Karpas-422 (cell line): ENCODE measurements around the gene FBXO42. TPM values are rescaled to one million over a fixed set of nuclear protein-coding genes. Genes with fewer than 3 reads are reported as not detected.

ENCODE experiments used
- DNase-seq: peaks from one replicate; pipeline ENCODE4 v3.0.0-alpha.2; 2015
- H2AFZ ChIP-seq: fragments of 200-600 bp; sonication (generic); 2 replicates; pipeline ENCODE4 v1.6.1; 2014; ENCODE audit warnings: antibody characterized with exemption, low read length, mixed read lengths
- H3K27ac ChIP-seq: fragments of 200-600 bp; sonication (generic); 2 replicates; pipeline ENCODE4 v1.5.1; 2014; ENCODE audit warnings: mild to moderate bottlenecking, low read length, moderate library complexity
- H3K27me3 ChIP-seq: fragments of 200-600 bp; sonication (generic); 2 replicates; pipeline ENCODE4 v1.6.1; 2014; ENCODE audit warnings: low read length, mixed read lengths
- H3K36me3 ChIP-seq: fragments of 200-600 bp; sonication (generic); 2 replicates; pipeline ENCODE4 v1.6.1; 2014; ENCODE audit warnings: low read length, mixed read lengths; ENCODE audit not compliant: insufficient read depth
- H3K4me1 ChIP-seq: fragments of 200-600 bp; sonication (generic); 2 replicates; pipeline ENCODE4 v1.6.1; 2014; ENCODE audit warnings: mild to moderate bottlenecking, low read length, mixed read lengths
- H3K4me2 ChIP-seq: fragments of 200-600 bp; sonication (generic); 2 replicates; pipeline ENCODE4 v1.6.1; 2014; ENCODE audit warnings: low read length, low read depth, mild to moderate bottlenecking; ENCODE audit not compliant: poor library complexity, severe bottlenecking
- H3K4me3 ChIP-seq: fragments of 200-600 bp; sonication (generic); 2 replicates; pipeline ENCODE4 v1.5.1; 2014; ENCODE audit warnings: mild to moderate bottlenecking, antibody characterized with exemption, low read length, mixed read lengths
- H3K79me2 ChIP-seq: fragments of 200-600 bp; sonication (generic); 2 replicates; pipeline ENCODE4 v1.6.1; 2014; ENCODE audit warnings: mild to moderate bottlenecking, low read length, mixed read lengths
- H3K9ac ChIP-seq: fragments of 200-600 bp; sonication (generic); 2 replicates; pipeline ENCODE4 v1.6.0; 2014; ENCODE audit warnings: low read length
- H3K9me2 ChIP-seq: fragments of 200-600 bp; sonication (generic), shearing (Covaris generic); replicated peaks from 2 replicates; pipeline ENCODE4 v1.6.0; 2014; ENCODE audit warnings: mild to moderate bottlenecking, low read length, moderate library complexity; ENCODE audit not compliant: insufficient read depth
- H3K9me3 ChIP-seq: fragments of 300-700, 200-600 bp; sonication (generic); 2 replicates; pipeline ENCODE4 v1.6.1; 2014; ENCODE audit warnings: low read length, mixed read lengths
- H4K20me1 ChIP-seq: fragments of 200-600 bp; sonication (generic); 2 replicates; pipeline ENCODE4 v1.6.1; 2014; ENCODE audit warnings: mild to moderate bottlenecking, antibody characterized with exemption, low read length, low read depth; ENCODE audit not compliant: insufficient read depth
- total RNA-seq: library from RNA; depleted of rRNA; stranded (reverse); fragments of >200 nt; shearing (Covaris generic); gene quantifications from 2 replicates; pipeline ENCODE4 v1.2.3, GENCODE V29; 2014; ENCODE audit warnings: low replicate concordance

Gene FBXO42
- total RNA-seq, 1 experiment from 2014 or later, result 31.7 TPM

GRCh38 chr1:16376971-16377370 is 24.7 kb upstream of the FBXO42 start:
- Histone ChIP-seq H3K4me2 (no peak overlapping the region), H2AFZ (no peak overlapping the region), H3K79me2 (peaks cover 99% of the 10 kb centered on the region), H3K27ac (no peak overlapping the region), H3K36me3 (peaks cover 3% of the 10 kb centered on the region), H4K20me1 (peaks cover 42% of the 10 kb centered on the region), H3K4me3 (no peak overlapping the region), H3K9me2 (no peaks in the 10 kb centered on the region), H3K27me3 (no peaks in the 10 kb centered on the region), H3K9ac (no peak overlapping the region), H3K9me3 (no peaks in the 10 kb centered on the region), H3K4me1 (no peaks in the 10 kb centered on the region)
- no peak for DNase-seq

GRCh38 chr1:16375521-16376340 is 23.5 kb upstream of the FBXO42 start:
- H3K9me3 ChIP-seq, result no peaks in the 10 kb centered on the region
- H3K36me3 ChIP-seq, result peaks cover 3% of the 10 kb centered on the region
- H3K79me2 ChIP-seq, result peaks cover 99% of the 10 kb centered on the region
- H3K27ac ChIP-seq, result no peak overlapping the region
- DNase-seq, result no peak
- no peak overlapping the region for H3K4me3 ChIP-seq
- peaks cover 44% of the 10 kb centered on the region for H4K20me1 ChIP-seq
- H2AFZ ChIP-seq, result no peak overlapping the region
- no peak overlapping the region for H3K9ac ChIP-seq
- H3K4me1 ChIP-seq, result no peaks in the 10 kb centered on the region
- H3K9me2 ChIP-seq, result no peaks in the 10 kb centered on the region
- H3K4me2 ChIP-seq, result no peak overlapping the region
- H3K27me3 ChIP-seq, result no peaks in the 10 kb centered on the region

GRCh38 chr1:16374266-16374665 is 22.0 kb upstream of the FBXO42 start:
- Histone ChIP-seq H3K4me2 (no peak overlapping the region), H3K9me2 (no peaks in the 10 kb centered on the region), H3K79me2 (peaks cover 99% of the 10 kb centered on the region), H3K27me3 (no peaks in the 10 kb centered on the region), H3K36me3 (peaks cover 5% of the 10 kb centered on the region), H3K9me3 (no peaks in the 10 kb centered on the region), H4K20me1 (peaks cover 42% of the 10 kb centered on the region), H3K9ac (no peak overlapping the region), H2AFZ (no peak overlapping the region), H3K27ac (no peak overlapping the region), H3K4me1 (peaks cover 2% of the 10 kb centered on the region), H3K4me3 (no peak overlapping the region)
- no peak for DNase-seq

- no peaks in the 10 kb centered on the region for H3K9me2 ChIP-seq
- H3K27ac ChIP-seq, result no peak overlapping the region
- no peak overlapping the region for H3K9ac ChIP-seq
- H3K9me3 ChIP-seq, result no peaks in the 10 kb centered on the region
- H3K79me2 ChIP-seq, result peaks cover 99% of the 10 kb centered on the region
- peaks cover 13% of the 10 kb centered on the region for H3K4me1 ChIP-seq
- H2AFZ ChIP-seq, result no peak overlapping the region
- H3K36me3 ChIP-seq, result peaks cover 7% of the 10 kb centered on the region; the same call in 1 of the 2 replicates
- DNase-seq, result no peak
- H4K20me1 ChIP-seq, result peaks cover 49% of the 10 kb centered on the region
- H3K4me2 ChIP-seq, result no peak overlapping the region
- H3K27me3 ChIP-seq, result no peaks in the 10 kb centered on the region
- H3K4me3 ChIP-seq, result no peak overlapping the region
These were observed 20.4 kb upstream of the FBXO42 start for GRCh38 chr1:16372535-16373285.

- DNase-seq, result no peak
- 0 out of 2 replicates have a peak, but pooled peaks cover 7% of the 10 kb centered on the region for H3K36me3 ChIP-seq
- H2AFZ ChIP-seq, result no peak overlapping the region
- H3K9me3 ChIP-seq, result no peaks in the 10 kb centered on the region
- H3K9me2 ChIP-seq, result no peaks in the 10 kb centered on the region
- peaks cover 46% of the 10 kb centered on the region for H4K20me1 ChIP-seq
- no peak overlapping the region for H3K4me3 ChIP-seq
- no peak overlapping the region for H3K9ac ChIP-seq
- peaks cover 94% of the 10 kb centered on the region for H3K79me2 ChIP-seq
- no peak overlapping the region for H3K4me2 ChIP-seq
- no peak overlapping the region for H3K27ac ChIP-seq
- no peaks in the 10 kb centered on the region for H3K27me3 ChIP-seq
- peaks cover 13% of the 10 kb centered on the region for H3K4me1 ChIP-seq
These were observed 19.4 kb upstream of the FBXO42 start for GRCh38 chr1:16371725-16372124.

- Histone ChIP-seq H2AFZ (no peak overlapping the region), H3K9ac (no peak overlapping the region), H3K4me2 (no peak overlapping the region), H3K27me3 (no peaks in the 10 kb centered on the region), H3K4me1 (peaks cover 17% of the 10 kb centered on the region), H3K9me3 (no peaks in the 10 kb centered on the region), H4K20me1 (peaks cover 31% of the 10 kb centered on the region), H3K79me2 (peaks cover 75% of the 10 kb centered on the region), H3K4me3 (no peak overlapping the region), H3K27ac (no peak overlapping the region), H3K9me2 (no peaks in the 10 kb centered on the region), H3K36me3 (0 out of 2 replicates have a peak, but pooled peaks cover 7% of the 10 kb centered on the region)
- DNase-seq, result no peak
These were observed 17.5 kb upstream of the FBXO42 start for GRCh38 chr1:16369821-16370220.

- no peaks in the 10 kb centered on the region for H3K9me2 ChIP-seq
- no peak overlapping the region for H2AFZ ChIP-seq
- peak overlapping the region; percentile 82 for H3K4me2 ChIP-seq
- H4K20me1 ChIP-seq, result peaks cover 21% of the 10 kb centered on the region
- H3K36me3 ChIP-seq, result 0 out of 2 replicates have a peak, but pooled peaks cover 7% of the 10 kb centered on the region
- H3K27ac ChIP-seq, result peak overlapping the region; percentile 66
- peak overlapping the region; percentile 85 for H3K9ac ChIP-seq
- peaks cover 17% of the 10 kb centered on the region for H3K4me1 ChIP-seq
- H3K9me3 ChIP-seq, result no peaks in the 10 kb centered on the region
- DNase-seq, result peak; percentile 50
- no peaks in the 10 kb centered on the region for H3K27me3 ChIP-seq
- peak overlapping the region; percentile 85 for H3K4me3 ChIP-seq
- peaks cover 60% of the 10 kb centered on the region for H3K79me2 ChIP-seq
These were observed 15.9 kb upstream of the FBXO42 start for GRCh38 chr1:16367968-16368890.
